Measurements from ENCODE around the gene E2F7. TPM values are rescaled to one million over a fixed set of nuclear protein-coding genes. Genes with fewer than 3 reads are reported as not detected.

Gene E2F7
- total and polyA plus RNA-seq, 2 donors (not counting 3 experiments of a cell fraction or from before 2014, with no cell fraction given): 4.7 to 19.8 TPM

- ChIA-PET CTCF (interaction anchor here (0.9 to 1.8 kb wide), 5 partner anchors 14 to 290 kb away, joined by 3 to 7 read pairs (median 3); no protein-coding TSS in a partner anchor), POLR2A (no interaction called here)
- H3K4me3 ChIP-seq (replicated peaks in 1 of 3; ENCODE audit: insufficient read depth in 1 of 3, low read depth in 1 of 3, low read length in 3 of 3): no peak overlapping the region
- TF ChIP-seq MYC (IDR thresholded peaks at IDR 0.05; ENCODE audit: low read depth, low read length): no peak
- no peak for TF ChIP-seq GATA2 (IDR thresholded peaks at IDR 0.05; ENCODE audit: insufficient read depth, insufficient read length, low read depth, low read length)
- no peak for TF ChIP-seq CTCF (IDR thresholded peaks at IDR 0.05; ENCODE audit: extremely low read depth in 1 of 2, insufficient read depth in 1 of 2, low read depth in 1 of 2, low read length in 2 of 2)
- no peak for TF ChIP-seq POLR2AphosphoS5 (IDR thresholded peaks at IDR 0.05; ENCODE audit: insufficient read depth, low read depth, low read length)
- no peak for TF ChIP-seq FOS (IDR thresholded peaks at IDR 0.05; ENCODE audit: borderline replicate concordance, insufficient read depth, low read length)
- TF ChIP-seq MAX (IDR thresholded peaks at IDR 0.05; ENCODE audit: insufficient read depth, insufficient read length): no peak
- no peak for TF ChIP-seq EZH2 (IDR thresholded peaks at IDR 0.05; ENCODE audit: borderline replicate concordance, low read depth, low read length, severe bottlenecking)
- TF ChIP-seq POLR2A (IDR thresholded peaks at IDR 0.05; ENCODE audit: low read depth, low read length): no peak
- TF ChIP-seq JUN (IDR thresholded peaks at IDR 0.05; ENCODE audit: borderline replicate concordance, insufficient read depth, insufficient read length, low read depth): no peak
- FAIRE-seq (no peak), DNase-seq (ENCODE audit: low read depth, low spot score) (no peak)
- no TSS peak for BruUV-seq (replicated peaks)
- no peaks in the 10 kb centered on the region for H3K27me3 ChIP-seq (ENCODE audit: control insufficient read depth in 2 of 2, insufficient read depth in 2 of 2, low read length in 2 of 2)
- H4K20me1 ChIP-seq (replicated peaks; ENCODE audit: control insufficient read depth, extremely low read depth, insufficient read depth, low read length): no peaks in the 10 kb centered on the region
- intact Hi-C loops (cut with micrococcal nuclease): no loop called here
- H3K9me1 ChIP-seq (replicated peaks; ENCODE audit: control insufficient read depth, extremely low read depth, insufficient read depth, low read length): no peaks in the 10 kb centered on the region
- no peaks in the 10 kb centered on the region for H3K4me1 ChIP-seq (ENCODE audit: control insufficient read depth, extremely low read depth, insufficient read depth, low read length)
- no peak overlapping the region for H3K9ac ChIP-seq (replicated peaks; ENCODE audit: extremely low read depth, insufficient read depth, low read length)
- dilution Hi-C loops (cut with MboI; ENCODE audit: extremely low pct_ligation_motif_present, low sequenced_read_pairs): no loop called here
- H3K36me3 ChIP-seq (ENCODE audit: control insufficient read depth in 2 of 2, extremely low read depth in 1 of 2, insufficient read depth in 2 of 2, low read length in 2 of 2): peaks cover 0 to 11% of the 10 kb centered on the region in 2 experiments
- H3K4me2 ChIP-seq (ENCODE audit: insufficient read depth, low read length): no peak overlapping the region
- no peaks in the 10 kb centered on the region for H3K79me2 ChIP-seq (ENCODE audit: control insufficient read depth, insufficient read depth, low read length)
- no peak overlapping the region for H2AFZ ChIP-seq (ENCODE audit: low read depth, low read length)
- no peak overlapping the region for H3K27ac ChIP-seq (ENCODE audit: insufficient read depth, low read depth, low read length)
- no peaks in the 10 kb centered on the region for H3K9me3 ChIP-seq (replicated peaks; ENCODE audit: control insufficient read depth, insufficient read depth, low read length)
Measured at GRCh38 chr12:77035226-77035625, 30.1 kb downstream of the E2F7 start.
